Fibroblast of the aortic adventitia (primary cell): Measurements from ENCODE around the gene SAMD4A. TPM values are rescaled to one million over a fixed set of nuclear protein-coding genes. Genes with fewer than 3 reads are reported as not detected.

Source experiments
- DNase-seq: peaks from one replicate; pipeline ENCODE4 v3.0.0-alpha.2; 2010; ENCODE audit warnings: low read depth
- H3K4me3 ChIP-seq: 2 replicates; pipeline ENCODE4 v1.5.1; 2011; ENCODE audit warnings: low read depth, mild to moderate bottlenecking, control low read depth, low read length, moderate library complexity
- total RNA-seq: library from RNA; depleted of rRNA; stranded (reverse); fragments of >200 nt; gene quantifications from 2 replicates; pipeline ENCODE4 v1.2.3, GENCODE V29; 2012; ENCODE audit warnings: low replicate concordance
- TF ChIP-seq, protein P1 (sequence below): IDR thresholded peaks from 2 replicates; pipeline ENCODE4 v1.5.1; 2011; ENCODE audit warnings: mild to moderate bottlenecking, low read length, control low read depth, inconsistent platforms; ENCODE audit not compliant: insufficient read depth

SAMD4A gene
- total RNA-seq, 1 donor, result 20.1 TPM

DNA sequence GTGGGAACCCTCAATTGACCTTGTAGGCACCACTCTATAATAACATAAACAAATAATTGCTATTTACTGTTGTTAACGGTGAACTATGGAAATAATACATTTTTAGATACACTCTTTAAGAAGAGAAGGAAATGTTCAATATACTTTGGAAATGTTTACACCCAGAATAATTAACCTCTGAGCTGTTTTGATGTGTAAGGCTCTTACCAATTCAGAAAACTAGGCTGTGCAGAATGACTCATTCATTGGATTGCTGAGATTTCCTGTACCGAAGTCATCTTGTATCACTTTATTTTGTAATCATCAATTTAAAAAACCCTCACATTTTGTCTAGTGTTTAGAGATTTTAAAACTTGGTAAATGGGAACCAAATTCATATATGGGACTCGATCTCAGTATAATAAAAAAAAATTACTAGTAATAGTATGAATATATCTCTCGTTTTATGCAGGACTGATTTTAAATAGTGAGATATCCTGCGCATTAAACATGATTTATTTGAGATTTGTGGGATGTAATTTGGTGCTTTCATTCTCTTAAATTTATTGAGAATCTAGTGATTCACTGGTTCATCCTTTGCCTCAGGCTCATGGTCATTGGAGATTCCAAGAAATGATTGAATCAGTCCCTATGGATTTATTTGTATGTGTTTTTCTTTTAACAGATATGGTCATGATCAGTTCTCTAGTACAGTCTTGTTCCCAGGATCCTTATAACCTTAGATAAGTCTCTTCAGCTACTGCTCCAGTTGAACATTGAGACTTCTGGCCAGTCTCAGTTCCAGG, 3.9 kb downstream of the SAMD4A start:
- TF ChIP-seq, protein P1, sequence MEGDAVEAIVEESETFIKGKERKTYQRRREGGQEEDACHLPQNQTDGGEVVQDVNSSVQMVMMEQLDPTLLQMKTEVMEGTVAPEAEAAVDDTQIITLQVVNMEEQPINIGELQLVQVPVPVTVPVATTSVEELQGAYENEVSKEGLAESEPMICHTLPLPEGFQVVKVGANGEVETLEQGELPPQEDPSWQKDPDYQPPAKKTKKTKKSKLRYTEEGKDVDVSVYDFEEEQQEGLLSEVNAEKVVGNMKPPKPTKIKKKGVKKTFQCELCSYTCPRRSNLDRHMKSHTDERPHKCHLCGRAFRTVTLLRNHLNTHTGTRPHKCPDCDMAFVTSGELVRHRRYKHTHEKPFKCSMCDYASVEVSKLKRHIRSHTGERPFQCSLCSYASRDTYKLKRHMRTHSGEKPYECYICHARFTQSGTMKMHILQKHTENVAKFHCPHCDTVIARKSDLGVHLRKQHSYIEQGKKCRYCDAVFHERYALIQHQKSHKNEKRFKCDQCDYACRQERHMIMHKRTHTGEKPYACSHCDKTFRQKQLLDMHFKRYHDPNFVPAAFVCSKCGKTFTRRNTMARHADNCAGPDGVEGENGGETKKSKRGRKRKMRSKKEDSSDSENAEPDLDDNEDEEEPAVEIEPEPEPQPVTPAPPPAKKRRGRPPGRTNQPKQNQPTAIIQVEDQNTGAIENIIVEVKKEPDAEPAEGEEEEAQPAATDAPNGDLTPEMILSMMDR, result no peak
- no peak overlapping the region for H3K4me3 ChIP-seq
- peak; percentile 84 for DNase-seq

DNA sequence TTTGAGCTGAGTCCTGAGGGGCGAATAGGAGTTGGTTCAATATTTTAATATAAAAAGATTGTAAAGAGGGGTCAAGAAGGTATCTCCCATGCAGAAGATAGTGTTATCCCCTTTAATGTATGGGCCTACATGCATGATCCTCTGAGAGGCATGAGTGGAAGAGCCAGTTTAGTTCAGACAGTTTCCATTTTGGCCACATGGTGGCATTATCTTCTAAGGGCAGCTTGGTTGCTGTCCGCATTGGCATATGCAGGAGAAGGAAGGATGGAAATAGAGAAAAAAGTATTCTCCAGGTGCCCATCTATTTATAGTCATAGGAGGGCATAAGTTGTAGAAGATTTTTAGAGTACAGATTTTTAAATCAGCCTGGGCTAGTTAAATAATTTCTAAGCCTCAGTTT, 5.4 kb downstream of the SAMD4A start:
- TF ChIP-seq, protein P1, result peak; percentile 46
- DNase-seq, result peak; percentile 28
- H3K4me3 ChIP-seq, result no peak overlapping the region

GRCh38 chr14:54574528-54574927, 7.6 kb downstream of the SAMD4A start:
- DNase-seq, result no peak
- H3K4me3 ChIP-seq, result no peak overlapping the region
- TF ChIP-seq, protein P1, result no peak

DNA sequence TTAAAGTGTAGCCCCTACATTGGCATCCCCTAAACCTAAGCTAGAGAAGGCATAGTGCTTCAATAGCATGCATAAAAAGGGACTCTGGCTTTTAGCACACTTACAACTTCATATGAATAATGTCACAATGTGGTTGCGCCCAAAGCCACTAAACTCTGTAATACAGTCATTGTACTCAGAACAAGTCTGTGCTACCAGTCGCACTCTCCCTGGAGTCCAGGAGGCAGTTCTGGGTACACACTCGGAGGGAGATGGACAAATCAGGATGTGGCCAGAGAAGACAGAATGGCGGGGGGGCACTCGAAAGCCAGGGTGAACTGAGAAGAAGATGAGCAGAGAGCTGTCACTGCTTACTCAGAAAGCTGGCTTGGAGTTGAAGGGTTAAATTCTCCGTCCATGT, 10.6 kb downstream of the SAMD4A start:
- H3K4me3 ChIP-seq, result no peak overlapping the region
- DNase-seq, result no peak
- TF ChIP-seq, protein P1, result no peak

GRCh38 chr14:54577977-54578376, 11.0 kb downstream of the SAMD4A start:
- peak; percentile 37 for DNase-seq
- TF ChIP-seq, protein P1, result no peak
- no peak overlapping the region for H3K4me3 ChIP-seq

DNA sequence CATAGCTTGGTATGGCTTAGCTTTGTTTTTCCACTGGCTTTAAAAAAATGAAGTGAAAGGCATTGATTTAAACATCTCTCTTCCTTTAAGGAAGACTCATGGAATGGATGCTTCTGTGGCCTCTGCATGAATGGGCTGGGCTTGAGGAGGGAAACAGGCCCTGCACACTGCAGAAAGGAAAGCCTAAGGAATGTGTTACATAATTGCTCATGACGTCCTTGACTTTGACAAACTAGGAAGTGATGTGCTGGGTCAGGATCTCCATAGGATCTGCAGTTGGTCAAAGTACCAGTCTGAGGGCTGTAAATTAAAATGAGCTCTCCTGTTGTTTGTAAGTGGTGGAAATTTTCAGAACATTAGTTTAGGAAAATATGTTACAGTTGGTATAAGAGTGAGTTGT, 12.7 kb downstream of the SAMD4A start:
- TF ChIP-seq, protein P1, result no peak
- peak; percentile 62 for DNase-seq
- H3K4me3 ChIP-seq, result no peak overlapping the region

- TF ChIP-seq, protein P1, result no peak
- no peak for DNase-seq
- H3K4me3 ChIP-seq, result no peak overlapping the region
These were observed 14.0 kb downstream of the SAMD4A start for GRCh38 chr14:54580933-54581332.
